ENCODE results near the gene ARRB1.
"Not testable (repeated sequence)": the region's sequence is repeated elsewhere in the genome, so short reads cannot be mapped to it uniquely, and the experiment has no call there.

DNA sequence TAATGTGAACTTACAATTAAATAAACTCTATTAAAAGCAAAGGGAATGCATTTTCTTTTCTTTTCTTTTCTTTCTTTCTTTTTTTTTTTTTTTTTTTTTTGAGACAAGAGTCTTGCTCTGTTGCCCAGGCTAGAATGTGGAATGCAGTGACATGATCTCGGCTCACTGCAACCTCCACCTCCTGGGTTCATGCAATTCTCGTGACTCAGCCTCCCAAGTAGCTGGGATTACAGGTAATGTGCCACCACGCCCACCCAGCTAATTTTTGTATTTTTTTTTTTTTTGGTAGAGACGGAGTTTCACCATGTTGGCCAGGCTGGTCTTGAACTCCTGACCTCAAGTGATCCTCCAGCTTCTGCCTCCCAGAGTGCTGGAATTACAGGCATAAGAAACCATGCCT, 46.5 kb downstream of the ARRB1 start:
- TF ChIP-seq REPIN1 (tag by site-specific recombination; IDR thresholded peaks at IDR 0.05; ENCODE audit: low read depth); PRDM10 (tag by site-specific recombination; IDR thresholded peaks at IDR 0.05); KLF8 (tag by site-specific recombination; IDR thresholded peaks at IDR 0.05); ZNF302 (tag by site-specific recombination; IDR thresholded peaks at IDR 0.05; ENCODE audit: low read depth): not testable (repeated sequence)
- TF ChIP-seq, protein P1, sequence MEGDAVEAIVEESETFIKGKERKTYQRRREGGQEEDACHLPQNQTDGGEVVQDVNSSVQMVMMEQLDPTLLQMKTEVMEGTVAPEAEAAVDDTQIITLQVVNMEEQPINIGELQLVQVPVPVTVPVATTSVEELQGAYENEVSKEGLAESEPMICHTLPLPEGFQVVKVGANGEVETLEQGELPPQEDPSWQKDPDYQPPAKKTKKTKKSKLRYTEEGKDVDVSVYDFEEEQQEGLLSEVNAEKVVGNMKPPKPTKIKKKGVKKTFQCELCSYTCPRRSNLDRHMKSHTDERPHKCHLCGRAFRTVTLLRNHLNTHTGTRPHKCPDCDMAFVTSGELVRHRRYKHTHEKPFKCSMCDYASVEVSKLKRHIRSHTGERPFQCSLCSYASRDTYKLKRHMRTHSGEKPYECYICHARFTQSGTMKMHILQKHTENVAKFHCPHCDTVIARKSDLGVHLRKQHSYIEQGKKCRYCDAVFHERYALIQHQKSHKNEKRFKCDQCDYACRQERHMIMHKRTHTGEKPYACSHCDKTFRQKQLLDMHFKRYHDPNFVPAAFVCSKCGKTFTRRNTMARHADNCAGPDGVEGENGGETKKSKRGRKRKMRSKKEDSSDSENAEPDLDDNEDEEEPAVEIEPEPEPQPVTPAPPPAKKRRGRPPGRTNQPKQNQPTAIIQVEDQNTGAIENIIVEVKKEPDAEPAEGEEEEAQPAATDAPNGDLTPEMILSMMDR (tag by site-specific recombination; IDR thresholded peaks at IDR 0.05): not testable (repeated sequence)
- TF ChIP-seq, protein P2, sequence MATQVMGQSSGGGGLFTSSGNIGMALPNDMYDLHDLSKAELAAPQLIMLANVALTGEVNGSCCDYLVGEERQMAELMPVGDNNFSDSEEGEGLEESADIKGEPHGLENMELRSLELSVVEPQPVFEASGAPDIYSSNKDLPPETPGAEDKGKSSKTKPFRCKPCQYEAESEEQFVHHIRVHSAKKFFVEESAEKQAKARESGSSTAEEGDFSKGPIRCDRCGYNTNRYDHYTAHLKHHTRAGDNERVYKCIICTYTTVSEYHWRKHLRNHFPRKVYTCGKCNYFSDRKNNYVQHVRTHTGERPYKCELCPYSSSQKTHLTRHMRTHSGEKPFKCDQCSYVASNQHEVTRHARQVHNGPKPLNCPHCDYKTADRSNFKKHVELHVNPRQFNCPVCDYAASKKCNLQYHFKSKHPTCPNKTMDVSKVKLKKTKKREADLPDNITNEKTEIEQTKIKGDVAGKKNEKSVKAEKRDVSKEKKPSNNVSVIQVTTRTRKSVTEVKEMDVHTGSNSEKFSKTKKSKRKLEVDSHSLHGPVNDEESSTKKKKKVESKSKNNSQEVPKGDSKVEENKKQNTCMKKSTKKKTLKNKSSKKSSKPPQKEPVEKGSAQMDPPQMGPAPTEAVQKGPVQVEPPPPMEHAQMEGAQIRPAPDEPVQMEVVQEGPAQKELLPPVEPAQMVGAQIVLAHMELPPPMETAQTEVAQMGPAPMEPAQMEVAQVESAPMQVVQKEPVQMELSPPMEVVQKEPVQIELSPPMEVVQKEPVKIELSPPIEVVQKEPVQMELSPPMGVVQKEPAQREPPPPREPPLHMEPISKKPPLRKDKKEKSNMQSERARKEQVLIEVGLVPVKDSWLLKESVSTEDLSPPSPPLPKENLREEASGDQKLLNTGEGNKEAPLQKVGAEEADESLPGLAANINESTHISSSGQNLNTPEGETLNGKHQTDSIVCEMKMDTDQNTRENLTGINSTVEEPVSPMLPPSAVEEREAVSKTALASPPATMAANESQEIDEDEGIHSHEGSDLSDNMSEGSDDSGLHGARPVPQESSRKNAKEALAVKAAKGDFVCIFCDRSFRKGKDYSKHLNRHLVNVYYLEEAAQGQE (tag by site-specific recombination; IDR thresholded peaks at IDR 0.05): not testable (repeated sequence)
